Measurements from ENCODE around the gene GPC4.

DNA sequence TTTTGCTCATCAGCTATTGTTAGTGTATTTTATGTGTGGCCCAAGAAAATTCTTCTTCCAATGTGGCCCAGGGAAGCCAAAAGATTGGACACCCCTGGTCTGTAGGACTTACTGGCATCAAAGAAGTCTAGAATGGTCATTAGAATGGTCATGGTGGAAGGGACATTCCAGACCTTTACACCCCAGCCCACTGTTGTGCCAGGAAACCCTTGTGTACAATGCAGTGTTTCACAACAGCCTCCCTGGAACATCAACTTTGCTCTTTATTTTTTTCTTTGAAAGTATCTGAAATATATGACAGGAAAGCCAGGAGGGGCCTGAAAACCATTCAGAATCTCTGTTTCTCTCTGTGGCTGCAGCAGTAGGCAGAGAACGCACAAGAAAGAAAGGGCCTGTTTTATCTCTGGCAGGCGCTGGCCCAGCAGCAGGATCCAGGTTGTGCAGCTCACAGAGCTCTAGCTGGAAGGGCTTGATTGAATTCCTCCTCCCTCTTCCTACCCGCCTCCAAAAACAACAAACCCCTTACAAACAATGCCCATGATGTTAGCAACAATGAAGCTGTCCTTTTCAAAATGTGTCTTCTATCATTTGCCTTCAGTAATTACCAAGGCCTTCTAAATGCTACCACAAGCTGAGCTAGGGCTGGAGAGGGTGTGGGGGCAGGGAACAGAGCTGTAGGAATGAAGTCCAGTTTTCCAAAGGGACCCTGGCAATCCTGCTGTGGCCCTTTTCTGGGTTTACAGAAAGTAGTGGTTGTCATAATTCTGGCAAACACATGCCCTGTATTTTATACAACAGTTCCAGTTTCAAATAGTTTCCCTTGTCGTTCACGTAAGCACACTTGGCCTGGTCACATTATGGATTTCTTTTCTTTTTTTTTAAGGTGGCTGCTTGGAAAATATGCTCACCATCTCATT is 164.8 kb downstream of the GPC4 start:
- TF ChIP-seq BRCA1 (IDR thresholded peaks at IDR 0.05) (no peak), BRCA1 (CRISPR knock-in tag; IDR thresholded peaks at IDR 0.05) (no peak), NR2C2 (CRISPR knock-in tag; IDR thresholded peaks at IDR 0.05) (no peak), NR2C2 (tag; IDR thresholded peaks at IDR 0.05) (no peak), CBFA2T3 (IDR thresholded peaks at IDR 0.05) (no peak), SIX5 (IDR thresholded peaks at IDR 0.05; ENCODE audit: borderline replicate concordance in 1 of 2, insufficient read depth in 1 of 2, low read depth in 1 of 2, low read length in 2 of 2) (no peak)
- TF ChIP-seq, protein P1, sequence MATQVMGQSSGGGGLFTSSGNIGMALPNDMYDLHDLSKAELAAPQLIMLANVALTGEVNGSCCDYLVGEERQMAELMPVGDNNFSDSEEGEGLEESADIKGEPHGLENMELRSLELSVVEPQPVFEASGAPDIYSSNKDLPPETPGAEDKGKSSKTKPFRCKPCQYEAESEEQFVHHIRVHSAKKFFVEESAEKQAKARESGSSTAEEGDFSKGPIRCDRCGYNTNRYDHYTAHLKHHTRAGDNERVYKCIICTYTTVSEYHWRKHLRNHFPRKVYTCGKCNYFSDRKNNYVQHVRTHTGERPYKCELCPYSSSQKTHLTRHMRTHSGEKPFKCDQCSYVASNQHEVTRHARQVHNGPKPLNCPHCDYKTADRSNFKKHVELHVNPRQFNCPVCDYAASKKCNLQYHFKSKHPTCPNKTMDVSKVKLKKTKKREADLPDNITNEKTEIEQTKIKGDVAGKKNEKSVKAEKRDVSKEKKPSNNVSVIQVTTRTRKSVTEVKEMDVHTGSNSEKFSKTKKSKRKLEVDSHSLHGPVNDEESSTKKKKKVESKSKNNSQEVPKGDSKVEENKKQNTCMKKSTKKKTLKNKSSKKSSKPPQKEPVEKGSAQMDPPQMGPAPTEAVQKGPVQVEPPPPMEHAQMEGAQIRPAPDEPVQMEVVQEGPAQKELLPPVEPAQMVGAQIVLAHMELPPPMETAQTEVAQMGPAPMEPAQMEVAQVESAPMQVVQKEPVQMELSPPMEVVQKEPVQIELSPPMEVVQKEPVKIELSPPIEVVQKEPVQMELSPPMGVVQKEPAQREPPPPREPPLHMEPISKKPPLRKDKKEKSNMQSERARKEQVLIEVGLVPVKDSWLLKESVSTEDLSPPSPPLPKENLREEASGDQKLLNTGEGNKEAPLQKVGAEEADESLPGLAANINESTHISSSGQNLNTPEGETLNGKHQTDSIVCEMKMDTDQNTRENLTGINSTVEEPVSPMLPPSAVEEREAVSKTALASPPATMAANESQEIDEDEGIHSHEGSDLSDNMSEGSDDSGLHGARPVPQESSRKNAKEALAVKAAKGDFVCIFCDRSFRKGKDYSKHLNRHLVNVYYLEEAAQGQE (IDR thresholded peaks at IDR 0.05; ENCODE audit: borderline replicate concordance) = no peak
- TF ChIP-seq, protein P1 (CRISPR knock-in tag; IDR thresholded peaks at IDR 0.05; ENCODE audit: low read depth) = no peak
- TF ChIP-seq, protein P2, sequence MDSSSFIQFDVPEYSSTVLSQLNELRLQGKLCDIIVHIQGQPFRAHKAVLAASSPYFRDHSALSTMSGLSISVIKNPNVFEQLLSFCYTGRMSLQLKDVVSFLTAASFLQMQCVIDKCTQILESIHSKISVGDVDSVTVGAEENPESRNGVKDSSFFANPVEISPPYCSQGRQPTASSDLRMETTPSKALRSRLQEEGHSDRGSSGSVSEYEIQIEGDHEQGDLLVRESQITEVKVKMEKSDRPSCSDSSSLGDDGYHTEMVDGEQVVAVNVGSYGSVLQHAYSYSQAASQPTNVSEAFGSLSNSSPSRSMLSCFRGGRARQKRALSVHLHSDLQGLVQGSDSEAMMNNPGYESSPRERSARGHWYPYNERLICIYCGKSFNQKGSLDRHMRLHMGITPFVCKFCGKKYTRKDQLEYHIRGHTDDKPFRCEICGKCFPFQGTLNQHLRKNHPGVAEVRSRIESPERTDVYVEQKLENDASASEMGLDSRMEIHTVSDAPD (CRISPR knock-in tag; IDR thresholded peaks at IDR 0.05) = no peak

Measured in K562 (cell line).